Head of caudate nucleus (tissue), 42 donors: Measurements from ENCODE around the gene RD3L.
A peak's percentile ranks its signal among the peaks of the same experiment; 100 is the strongest.
"Not testable (repeated sequence)": the region's sequence is repeated elsewhere in the genome, so short reads cannot be mapped to it uniquely, and the experiment has no call there.

Experiments used
- DNase-seq, 42 donors: peaks; one replicate each; pipeline versions ENCODE4 v3.0.0 to v3.0.0-alpha.2; 2020 to 2021; ENCODE audit warnings: mixed read lengths in 7 of 42
- intact Hi-C: fragments of 100-400 bp; cut with DNase I; formaldehyde crosslinking; loops from one replicate; pipeline ENCODE4 v1.15.0; 2022

RD3L gene

DNA sequence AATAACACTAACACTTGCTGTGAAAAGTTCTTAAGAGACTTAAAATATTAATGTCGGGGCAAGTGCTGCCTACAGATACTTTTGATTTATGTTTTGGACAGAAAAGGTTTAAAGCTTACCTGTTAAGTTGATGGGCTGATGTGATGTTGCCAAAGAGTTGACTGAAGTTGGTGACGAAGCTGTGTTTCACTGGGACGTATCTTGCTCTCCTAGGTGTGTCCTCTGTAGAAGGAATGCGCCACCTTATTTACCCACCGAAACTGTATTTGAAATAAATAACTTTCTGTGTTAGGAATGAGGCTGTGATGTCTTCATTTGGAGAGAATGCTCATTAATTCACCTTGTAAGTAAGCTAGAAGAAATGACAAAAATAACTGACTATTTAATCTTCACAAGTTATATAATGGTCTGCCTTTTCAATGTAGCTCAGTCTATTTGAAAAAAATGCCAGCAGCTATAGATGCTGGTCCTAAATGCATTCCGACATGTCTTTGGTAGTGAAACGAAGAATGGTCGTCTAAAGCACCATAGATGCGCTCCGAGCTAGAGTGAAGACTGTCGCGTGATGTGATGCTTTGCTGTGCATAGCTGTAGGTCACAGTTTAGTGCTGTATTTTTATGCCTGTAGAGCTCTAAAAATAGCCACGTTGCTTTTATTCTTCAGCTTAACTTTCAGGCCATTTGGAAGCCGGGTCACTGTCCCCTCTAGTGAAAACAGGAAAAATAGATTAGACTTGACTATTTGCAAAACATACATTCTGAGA, at the start of gene RD3L:
Gene RD3L (minus strand): TSS at position 557 of the 764 bp plus-strand sequence. CDS start 834 bp downstream, outside the sequence.
- DNase-seq = no peak
- intact Hi-C loops = no loop called here

DNA sequence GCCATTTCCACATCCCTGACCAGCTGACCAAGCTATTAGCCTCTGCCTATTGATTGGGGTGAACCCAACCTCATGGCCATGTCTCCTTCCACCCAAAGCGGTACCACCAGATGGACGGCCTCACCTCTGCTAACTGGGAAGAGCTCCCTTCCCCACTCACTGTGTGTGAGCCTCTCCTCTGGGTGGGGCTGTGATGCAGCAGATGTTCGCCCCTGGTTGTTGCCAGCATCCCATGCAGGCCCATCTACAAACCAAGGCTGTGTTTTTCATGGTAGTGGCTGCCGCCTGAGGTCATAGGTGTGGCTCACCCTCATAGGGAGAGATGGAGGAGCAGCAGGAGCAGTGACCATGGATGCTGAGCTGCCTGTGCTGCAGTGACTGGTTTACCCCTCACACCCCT, 47.6 kb upstream of the RD3L start:
- no peak for DNase-seq
- intact Hi-C loops = no loop called here

DNA sequence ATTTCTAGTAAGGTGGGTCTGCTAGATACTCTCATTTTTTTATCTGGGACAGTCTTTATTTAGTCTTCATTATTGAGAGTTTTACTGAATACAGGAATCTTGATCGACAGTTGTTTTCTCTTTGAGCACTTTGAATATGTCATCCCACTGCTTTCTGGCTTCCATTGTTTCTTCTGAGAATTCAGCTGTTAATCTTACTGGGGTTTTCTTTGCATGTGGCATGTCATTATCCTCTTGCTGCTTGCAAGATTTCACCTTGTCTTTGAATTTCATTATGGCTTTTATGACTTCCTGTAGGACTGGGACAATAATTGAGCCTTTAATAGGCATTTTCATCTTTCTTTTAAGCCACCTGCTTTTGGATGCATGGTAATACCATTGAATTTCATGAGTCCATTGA, 46.7 kb upstream of the RD3L start:
- intact Hi-C loops = no loop called here
- no peak for DNase-seq

DNA sequence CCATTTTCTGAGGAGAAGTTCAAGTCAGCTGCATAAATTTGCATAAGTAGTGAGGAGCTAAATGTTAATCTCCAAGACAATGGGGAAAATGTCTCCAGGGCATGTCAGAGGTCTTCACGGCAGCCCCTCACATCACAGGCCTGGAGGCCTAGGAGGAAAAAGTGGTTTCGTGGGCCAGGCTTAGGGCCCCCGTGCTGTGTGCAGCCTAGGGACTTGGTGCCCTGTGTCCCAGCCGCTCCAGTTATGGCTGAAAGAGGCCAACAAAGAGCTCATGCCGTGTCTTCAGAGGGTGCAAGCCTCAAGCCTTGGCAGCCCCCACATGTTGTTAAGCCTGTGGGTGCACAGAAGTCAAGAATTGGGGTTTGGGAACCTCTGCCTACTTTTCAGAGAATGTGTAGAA, 41.9 kb upstream of the RD3L start:
- DNase-seq = no peak

DNA sequence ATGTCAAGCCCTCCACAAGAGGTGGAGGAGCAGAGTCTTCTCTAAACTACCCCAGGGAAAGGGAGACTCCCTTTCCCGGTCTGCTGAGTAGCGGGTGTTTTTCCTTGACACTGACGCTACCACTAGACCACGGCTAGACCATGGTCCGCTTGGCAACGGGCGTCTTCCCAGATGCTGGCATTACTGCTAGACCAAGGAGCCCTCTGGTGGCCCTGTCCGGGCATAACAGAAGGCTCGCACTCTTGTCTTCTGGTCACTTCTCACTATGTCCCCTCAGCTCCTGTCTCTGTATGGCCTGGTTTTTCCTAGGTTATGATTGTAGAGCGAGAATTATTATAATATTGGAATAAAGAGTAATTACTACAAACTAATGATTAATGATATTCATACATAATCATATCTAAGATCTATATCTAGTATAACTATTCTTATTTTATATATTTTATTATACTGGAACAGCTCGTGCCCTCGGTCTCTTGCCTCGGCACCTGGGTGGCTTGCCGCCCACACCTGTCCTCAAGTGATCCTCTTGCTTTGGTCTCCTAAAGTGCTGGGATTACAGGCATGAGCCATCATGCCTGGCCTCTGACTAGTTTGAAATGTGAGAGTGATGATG, 38.4 kb upstream of the RD3L start:
- peak; percentile 6 to 84 (median 57) for DNase-seq
- intact Hi-C loops = not testable (repeated sequence)

More for the DNA sequence above, 41.9 kb upstream of the RD3L start:
- intact Hi-C loops = no loop called here

DNA sequence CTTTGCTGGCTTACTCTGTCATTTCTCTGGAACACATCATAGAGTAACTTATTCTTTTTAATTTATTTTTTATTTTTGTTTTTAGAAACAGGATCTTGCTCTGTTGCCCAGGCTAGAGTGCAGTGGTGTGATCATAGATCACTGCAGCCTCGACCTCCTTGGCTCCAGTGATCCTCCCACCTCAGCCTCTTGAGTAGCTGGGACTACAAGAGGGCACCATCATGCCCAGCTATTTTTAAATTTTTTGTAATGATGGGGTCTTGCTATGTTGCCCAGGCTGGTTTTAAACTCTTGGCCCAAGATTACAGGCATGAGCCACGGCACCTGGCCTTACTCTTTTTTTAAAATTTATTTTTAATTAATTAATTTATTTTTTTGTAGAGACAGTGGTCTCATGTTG, 32.2 kb upstream of the RD3L start:
- no peak for DNase-seq
- intact Hi-C loops = no loop called here

DNA sequence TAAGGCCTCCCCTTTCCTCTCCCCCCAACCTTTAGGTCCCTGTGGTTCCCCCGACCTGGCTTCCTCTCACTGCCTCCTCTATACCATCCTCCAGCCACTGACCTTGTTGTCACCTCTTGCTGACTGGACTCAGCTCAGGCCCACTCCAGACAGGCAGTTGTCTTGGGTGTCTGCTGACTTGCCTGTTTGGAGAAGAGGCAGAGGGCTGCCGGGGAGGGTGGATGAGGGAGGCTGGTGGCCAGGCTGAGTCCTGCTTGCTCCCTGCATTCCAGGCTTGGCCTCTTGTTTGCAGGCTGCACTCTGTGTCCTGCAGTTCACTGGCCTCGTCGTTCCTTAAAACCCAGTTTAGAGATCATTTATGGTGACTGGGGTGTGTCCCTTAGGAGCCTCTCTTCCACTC, 31.0 kb upstream of the RD3L start:
- DNase-seq = no peak

DNA sequence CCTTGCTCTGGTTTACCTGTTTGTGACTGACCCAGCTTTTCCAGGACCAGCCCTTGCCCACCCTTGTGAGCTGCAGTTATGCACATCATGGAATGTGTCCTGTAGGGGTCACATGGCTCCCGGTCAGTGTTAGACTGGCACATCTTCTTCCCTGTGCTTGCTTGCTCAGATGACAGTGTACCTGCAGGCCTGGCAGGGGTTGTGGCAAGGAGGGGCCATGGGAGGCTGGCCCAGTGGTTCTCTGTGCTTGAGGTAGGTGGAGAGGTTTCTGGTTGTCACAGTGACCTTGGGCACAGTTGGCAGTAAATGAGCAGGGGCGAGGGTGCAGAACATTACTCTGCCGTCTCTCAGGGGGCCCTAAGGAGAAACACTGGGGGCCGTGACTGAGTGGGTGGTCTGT, 27.6 kb upstream of the RD3L start:
- intact Hi-C loops = no loop called here
- no peak for DNase-seq

More for the DNA sequence above, 31.0 kb upstream of the RD3L start:
- intact Hi-C loops = no loop called here

DNA sequence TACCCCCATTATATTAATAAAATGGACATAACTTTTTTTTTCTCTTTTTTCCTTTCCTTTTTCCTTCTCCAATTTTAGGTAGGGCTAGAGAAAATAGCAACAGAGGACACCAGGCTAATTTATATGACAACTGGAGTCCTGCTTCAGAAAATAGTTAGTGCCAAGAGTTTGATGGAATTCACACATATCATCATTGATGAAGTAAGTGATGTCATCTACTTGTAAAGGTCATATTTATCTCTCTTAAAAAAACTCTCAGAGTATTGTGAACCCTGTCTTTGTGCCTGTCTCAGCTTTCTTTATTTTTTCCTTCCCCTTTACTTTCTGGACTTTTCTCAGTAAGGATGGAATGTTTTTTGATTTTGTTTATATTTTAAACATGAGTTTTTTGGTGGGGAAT, 24.3 kb upstream of the RD3L start:
- no peak for DNase-seq
- intact Hi-C loops = no loop called here

DNA sequence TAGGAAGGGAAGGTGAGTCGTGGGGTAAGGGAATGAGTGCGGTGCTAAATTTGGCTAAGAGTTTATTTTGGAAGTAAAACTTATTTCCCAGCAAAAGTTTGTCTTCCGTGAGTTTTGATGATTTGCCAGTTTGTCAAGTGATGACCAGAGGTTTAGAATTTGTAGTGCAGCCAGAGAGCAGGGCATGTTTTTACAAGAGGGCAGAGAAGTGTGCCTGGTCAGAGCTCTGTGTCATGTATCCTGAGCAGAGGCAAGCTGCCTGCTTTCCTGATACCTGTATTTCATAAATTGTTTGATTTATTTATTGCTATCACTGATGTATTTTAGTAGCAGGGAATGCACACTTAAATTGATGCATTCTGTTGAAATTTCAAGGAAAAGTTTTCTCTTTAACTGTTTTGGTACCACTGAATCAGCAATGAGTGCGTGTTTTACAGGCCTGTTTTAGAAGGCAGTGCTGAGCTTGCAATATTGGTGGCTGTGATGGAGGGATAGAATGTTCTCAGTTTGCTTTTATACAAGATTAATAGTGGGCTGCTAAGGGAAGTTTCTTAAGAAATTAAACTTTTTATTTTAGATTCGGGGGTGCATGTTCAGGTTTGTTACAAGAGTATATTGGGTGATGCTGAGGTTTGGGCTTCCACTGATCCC, 19.7 kb upstream of the RD3L start:
- intact Hi-C loops = no loop called here
- no peak for DNase-seq

DNA sequence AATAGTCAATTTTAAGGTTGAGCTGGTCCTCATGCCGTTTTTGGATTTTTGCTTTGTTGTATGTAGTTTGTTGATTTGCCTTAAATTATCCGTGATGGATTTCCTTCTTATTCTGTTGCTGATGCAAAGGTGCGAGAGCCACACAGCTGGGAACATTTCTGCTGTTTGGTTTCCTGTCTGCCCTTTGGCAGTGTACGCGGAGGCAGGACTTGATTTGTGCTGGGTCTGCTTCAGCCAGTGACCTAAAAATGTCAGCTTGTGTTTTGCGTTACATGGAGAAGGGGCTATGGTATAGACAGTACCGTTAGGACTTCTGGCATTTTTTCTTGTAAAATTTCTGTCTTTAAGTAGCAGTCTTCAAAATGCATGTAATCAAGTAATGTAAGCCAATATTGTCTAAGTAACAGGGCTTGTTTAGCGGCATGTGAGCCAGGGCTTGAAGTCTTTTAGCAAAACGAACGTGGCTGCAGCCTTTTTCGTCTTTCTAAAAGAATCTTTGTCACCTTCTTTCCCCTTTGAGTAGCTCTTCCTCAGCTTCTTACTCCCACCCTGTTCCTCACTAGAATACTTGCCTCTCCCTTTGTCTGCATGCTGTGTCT, 18.2 kb upstream of the RD3L start:
- no peak for DNase-seq
- intact Hi-C loops = no loop called here

DNA sequence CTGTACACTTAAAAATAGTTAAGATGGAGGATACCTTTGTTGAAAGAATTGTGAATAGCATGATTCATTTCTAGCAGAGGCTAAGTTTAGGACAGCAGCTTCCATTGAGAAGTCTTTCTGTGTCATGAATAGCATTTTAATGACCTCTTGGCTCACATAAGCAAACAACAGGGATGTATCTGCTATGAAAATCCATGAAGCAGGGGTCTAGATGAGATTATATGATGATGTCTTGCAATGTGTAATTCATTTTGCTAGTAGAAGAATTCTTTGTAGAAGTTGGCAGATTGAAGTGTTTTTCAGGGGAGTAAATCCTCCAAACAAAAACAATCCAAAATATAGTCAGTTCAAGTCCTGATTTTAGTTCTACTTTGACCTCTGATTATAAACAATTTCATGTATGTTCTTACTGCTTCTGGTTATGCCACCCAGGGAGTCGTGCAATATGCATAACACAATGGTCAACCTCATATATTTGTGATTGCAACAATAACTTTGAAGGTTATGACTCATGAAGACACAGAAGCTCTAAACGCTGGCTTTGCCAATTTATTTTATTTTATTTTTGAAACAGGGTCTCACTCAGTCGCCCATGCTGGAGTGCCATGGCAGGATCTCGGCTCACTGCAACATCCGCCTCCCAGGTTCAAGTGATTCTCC, 6.9 kb upstream of the RD3L start:
- intact Hi-C loops = no loop called here
- no peak for DNase-seq

DNA sequence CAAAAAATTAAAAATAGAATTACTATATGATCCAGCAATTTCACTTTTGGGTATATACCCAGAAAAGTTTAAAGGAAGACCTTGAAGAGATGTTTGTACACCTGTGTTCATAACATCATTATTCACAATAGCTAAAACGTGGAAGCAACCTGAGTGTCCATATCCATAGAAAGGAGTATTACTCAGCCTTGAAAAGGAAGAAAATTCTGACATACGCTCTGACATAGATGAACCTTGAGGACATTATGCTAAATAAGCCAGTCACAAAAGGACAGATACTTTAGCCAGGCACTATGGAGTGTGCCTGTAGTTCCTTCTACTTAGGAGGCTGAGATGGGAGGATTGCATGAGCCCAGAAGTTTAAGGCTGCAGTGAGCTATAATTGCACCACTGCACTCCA, 6.1 kb upstream of the RD3L start:
- intact Hi-C loops = no loop called here
- DNase-seq = no peak

DNA sequence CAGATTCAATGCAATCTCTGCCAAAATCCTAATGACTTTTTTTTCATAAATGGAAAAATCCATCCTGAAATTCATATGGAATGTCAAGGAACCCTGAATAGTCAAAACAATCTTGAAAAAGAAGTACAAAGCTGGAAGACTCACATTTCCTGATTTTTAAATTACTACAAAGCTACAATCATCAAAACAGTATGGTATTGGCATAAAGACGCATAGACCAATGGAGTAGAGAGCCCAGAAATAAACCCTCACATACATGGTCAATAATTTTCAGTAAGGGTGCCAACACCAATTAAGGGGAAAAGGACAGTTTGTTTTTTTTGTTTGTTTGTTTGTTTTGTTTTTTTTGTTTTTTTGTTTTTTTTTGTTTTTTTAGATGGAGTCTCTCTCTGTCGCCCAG, 4.6 kb upstream of the RD3L start:
- intact Hi-C loops = no loop called here

DNA sequence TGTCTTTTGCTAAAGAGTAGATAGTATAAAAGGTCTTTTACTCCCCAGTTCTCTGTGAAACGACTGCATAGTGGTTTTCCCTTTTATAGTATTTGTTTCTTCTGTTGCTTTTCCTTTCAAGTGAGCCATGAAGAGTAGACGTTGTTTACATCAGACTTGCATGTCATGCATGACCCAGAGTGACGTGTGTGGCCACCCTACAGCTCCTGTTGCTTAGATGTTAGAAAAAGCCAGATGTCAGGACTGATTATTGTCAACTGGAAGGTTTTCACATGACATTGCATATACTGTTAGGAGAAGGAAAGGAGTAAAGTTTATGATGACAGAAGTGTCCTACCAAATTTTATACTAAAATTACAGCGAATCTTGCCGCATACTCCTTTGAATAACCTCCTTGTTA, 1.3 kb upstream of the RD3L start:
- intact Hi-C loops = no loop called here
- no peak for DNase-seq

More for the DNA sequence above, 4.6 kb upstream of the RD3L start:
- DNase-seq = no peak

DNA sequence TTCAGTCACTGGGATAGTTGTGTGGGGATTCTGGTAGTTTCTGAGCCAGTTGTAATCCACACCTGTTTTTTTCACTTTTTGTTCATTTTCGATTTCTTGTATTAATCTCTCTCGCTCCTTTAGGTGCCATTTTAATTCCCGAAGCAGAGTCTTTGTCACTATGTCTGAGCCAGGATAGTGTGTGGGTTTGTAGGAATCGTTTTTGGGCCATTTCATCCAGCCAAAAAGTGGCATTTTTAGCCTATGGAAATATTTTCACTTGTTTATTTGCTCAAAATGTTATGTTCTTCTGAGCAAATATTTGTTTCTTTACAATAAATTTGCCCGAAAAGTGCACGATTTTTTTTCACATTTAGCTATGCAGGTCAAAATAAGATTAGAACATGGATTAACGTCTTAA, 867 bp downstream of the RD3L start:
- intact Hi-C loops = no loop called here
- no peak for DNase-seq

DNA sequence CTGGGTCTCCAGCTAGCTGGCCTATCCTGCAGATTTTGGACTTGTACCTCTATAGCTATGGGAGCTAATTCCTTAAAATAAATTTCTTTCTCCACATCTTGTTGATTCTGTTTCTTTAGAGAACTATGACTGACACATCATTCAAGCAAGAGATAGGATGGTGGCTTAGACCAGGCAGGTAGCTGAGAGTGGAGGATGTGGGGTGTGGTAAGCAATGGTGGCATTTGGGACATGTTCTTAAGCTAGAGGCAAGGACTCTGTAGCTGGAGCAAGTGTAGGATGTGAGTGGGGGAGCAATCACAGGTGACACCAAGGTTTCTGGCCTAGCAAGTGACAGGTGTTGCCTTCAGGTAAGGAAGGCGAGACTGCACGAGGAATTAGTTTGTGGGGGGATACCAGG, 7.2 kb downstream of the RD3L start:
- intact Hi-C loops = no loop called here
- DNase-seq = no peak

DNA sequence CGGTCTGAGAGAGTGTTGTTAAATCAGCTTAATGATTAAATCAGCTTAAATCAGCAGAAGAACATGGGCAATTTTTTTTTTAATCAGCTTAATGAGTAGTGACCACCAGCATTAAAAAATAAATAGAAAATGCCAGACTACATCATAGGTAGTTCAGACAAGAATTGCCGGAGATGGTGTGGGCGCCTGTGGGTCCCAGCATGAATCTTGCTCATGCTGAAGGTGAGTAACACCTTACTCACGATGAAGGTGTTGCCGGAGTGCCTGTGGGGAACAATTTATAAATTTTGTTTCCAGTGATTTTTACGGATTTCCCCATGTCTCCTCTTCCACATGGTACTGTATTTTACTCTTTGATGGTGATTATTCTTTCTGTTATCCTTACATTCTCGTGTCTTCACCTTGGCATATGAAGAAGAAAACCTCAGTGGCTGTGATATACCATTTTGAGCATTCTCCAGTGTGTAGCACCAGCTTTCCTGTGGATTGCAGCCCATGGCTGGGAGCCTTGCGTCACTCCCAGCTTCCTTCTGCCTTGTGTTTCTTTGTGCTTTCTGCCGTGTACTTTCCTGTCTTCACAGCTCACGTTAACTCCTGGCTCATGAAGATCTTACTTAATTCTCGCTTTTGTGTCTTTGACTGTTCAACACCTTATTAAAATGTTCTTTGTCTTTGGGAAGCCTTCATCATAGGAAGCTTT, 9.4 kb downstream of the RD3L start:
- no peak for DNase-seq
- intact Hi-C loops = no loop called here

DNA sequence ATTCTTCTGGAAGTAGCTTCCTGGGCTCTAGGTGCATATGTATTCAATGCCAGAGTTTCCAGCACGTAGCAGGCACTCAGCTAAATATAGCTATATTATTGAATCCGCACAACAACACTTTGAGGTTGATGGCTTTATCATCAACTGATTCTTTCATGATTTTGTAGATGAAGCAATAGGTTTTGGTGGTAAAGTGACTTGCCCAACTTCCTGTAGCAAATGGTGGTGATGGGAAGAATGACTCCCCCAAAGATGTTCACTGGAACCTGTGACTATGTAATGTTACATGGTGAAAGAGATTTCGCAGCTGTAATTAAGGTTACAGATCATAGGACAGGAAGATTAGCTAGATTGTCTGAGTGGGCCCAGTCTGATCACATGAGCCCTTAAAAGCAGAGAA, 10.9 kb downstream of the RD3L start:
- intact Hi-C loops = no loop called here

More for the DNA sequence above, 10.9 kb downstream of the RD3L start:
- DNase-seq = no peak
